Epithelial cell of proximal tubule (primary cell): Measurements from ENCODE around the gene CORO2B. TPM values are rescaled to one million over a fixed set of nuclear protein-coding genes. Genes with fewer than 3 reads are reported as not detected.

Experiments used
- DNase-seq: peaks from one replicate; pipeline ENCODE4 v3.0.0-alpha.2; 2011; ENCODE audit warnings: low read depth
- H3K4me3 ChIP-seq: 2 replicates; pipeline ENCODE4 v1.5.1; 2011; ENCODE audit warnings: low read depth, mild to moderate bottlenecking, low read length
- CTCF ChIP-seq: conservative IDR thresholded peaks from 2 replicates; pipeline ENCODE4 v1.5.1; 2012; ENCODE audit warnings: low read depth, mild to moderate bottlenecking, low read length
- total RNA-seq: library from RNA; depleted of rRNA; stranded (reverse); fragments of >200 nt; gene quantifications from 2 replicates; pipeline ENCODE4 v1.2.3, GENCODE V29; 2015

Gene CORO2B
- total RNA-seq, 1 donor from 2014 or later = 18.3 TPM

- no peak for TF ChIP-seq CTCF
- DNase-seq = no peak
- H3K4me3 ChIP-seq = no peak overlapping the region
Observed at GRCh38 chr15:68585574-68586273, 6.9 kb downstream of the CORO2B start.

GRCh38 chr15:68586274-68586961 lies 7.6 kb downstream of the CORO2B start:
- no peak overlapping the region for H3K4me3 ChIP-seq
- TF ChIP-seq CTCF = no peak
- peak; percentile 87 for DNase-seq

GRCh38 chr15:68587769-68588385 lies 9.1 kb downstream of the CORO2B start:
- no peak overlapping the region for H3K4me3 ChIP-seq
- no peak for DNase-seq
- no peak for TF ChIP-seq CTCF

GRCh38 chr15:68589053-68589452 lies 10.3 kb downstream of the CORO2B start:
- no peak overlapping the region for H3K4me3 ChIP-seq
- TF ChIP-seq CTCF = no peak
- no peak for DNase-seq

- no peak for DNase-seq
- no peak for TF ChIP-seq CTCF
- H3K4me3 ChIP-seq = no peak overlapping the region
Observed at GRCh38 chr15:68589783-68590710, 11.3 kb downstream of the CORO2B start.

GRCh38 chr15:68590721-68591389 lies 12.1 kb downstream of the CORO2B start:
- DNase-seq = no peak
- H3K4me3 ChIP-seq = no peak overlapping the region
- TF ChIP-seq CTCF = no peak
